Astrocyte (in vitro differentiated cells and primary cell): ENCODE data around the gene ARHGAP12.

ENCODE experiments used
- CTCF ChIP-seq: IDR thresholded peaks from 2 replicates; pipeline ENCODE4 v1.5.1; 2011; ENCODE audit warnings: low read depth, mild to moderate bottlenecking, inconsistent platforms, low read length, moderate library complexity; ENCODE audit not compliant: insufficient read depth
- EZH2 ChIP-seq: IDR thresholded peaks from 2 replicates; pipeline ENCODE4 v1.6.1; 2012; ENCODE audit warnings: mild to moderate bottlenecking, low read length, inconsistent platforms; ENCODE audit not compliant: insufficient read depth

DNA sequence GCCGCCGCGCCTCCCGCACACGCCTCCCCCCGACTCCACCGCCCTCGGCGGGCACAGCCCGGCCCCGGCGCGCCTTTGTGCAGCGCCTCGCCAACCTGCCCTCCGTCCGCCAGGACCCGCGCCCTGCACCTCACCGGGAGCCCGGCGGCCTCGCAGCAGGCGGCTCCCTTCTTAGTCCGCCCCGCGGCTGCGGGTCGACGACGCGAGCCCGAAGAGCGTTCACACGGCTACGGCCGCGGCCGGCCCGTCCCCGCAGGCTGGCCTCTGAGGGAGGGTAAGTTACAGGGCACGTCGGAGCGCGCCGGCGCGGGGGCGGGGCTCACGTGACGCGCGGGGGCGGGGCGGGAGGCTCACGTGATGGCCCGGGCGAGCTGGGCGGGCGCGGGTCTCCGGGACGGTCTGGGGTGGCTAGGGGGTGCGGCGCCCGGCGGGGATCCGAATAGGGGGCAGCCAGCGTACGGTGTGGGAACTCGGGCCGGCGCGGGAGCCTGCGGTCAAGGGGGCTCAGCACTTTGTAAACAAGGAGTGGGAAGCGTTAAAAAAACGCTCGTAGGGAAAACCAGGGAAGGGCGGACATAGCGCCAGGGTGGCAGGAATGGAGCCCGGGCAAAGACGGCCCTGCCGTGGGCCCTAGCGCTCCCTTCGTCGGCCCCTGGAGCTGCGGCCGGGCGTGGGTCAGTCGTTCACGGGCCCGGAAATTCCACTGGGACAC is at the start of gene ARHGAP12:
- TF ChIP-seq EZH2 (no peak), CTCF (no peak)
